GM18858 (cell line): ENCODE results near the gene SPAG8.

ENCODE experiments used
- ATAC-seq: cut with Tn5 transposase; IDR thresholded peaks from one replicate; pipeline ENCODE4 v1.9.1; 2021; ENCODE audit not compliant: unreplicated experiment

Gene SPAG8

DNA sequence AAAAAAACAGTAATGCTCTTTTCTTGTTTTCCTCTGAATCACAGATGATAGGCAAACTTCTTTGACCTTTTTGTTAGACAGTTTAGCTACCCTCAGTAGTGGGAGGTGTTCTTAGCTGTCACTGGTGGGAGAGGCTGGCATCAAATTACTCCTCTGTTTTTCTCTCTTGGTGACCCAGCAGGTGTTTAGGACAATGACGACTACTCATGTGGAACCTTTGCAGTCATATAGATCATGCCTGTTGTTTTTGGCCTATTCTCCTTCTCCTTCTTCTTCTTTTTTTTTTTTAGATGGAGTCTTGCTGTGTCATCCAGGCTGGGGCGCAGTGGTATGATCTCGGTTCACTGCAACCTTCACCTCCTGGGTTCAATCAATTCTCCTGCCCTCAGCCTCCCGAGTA is 36.0 kb downstream of the SPAG8 start:
- ATAC-seq: no peak

GRCh38 chr9:35774907-35775635 is 37.0 kb downstream of the SPAG8 start:
- no peak for ATAC-seq

DNA sequence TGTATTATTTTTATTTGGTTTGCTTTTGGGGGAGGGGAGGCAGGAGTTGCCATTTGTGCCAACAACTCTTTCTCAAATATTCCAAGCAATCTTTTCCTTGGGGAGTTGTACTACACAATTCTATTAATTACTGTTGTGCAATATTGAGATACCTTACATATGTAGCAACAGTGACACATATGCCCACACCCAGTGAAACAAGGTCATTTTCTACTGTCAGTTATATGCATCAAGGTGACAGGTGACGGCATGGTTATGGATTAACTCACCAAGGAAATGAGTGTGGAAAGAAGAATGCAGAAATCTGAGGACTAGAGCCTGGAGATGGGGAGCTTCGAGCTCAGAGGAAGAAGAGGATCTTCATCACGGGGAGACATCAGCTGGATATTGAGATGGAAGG is 40.1 kb downstream of the SPAG8 start:
- ATAC-seq: no peak

GRCh38 chr9:35771534-35771933 is 40.5 kb downstream of the SPAG8 start:
- no peak for ATAC-seq

- no peak for ATAC-seq
Measured at GRCh38 chr9:35771075-35771433, 41.0 kb downstream of the SPAG8 start.

GRCh38 chr9:35769763-35770162 is 42.3 kb downstream of the SPAG8 start:
- no peak for ATAC-seq

DNA sequence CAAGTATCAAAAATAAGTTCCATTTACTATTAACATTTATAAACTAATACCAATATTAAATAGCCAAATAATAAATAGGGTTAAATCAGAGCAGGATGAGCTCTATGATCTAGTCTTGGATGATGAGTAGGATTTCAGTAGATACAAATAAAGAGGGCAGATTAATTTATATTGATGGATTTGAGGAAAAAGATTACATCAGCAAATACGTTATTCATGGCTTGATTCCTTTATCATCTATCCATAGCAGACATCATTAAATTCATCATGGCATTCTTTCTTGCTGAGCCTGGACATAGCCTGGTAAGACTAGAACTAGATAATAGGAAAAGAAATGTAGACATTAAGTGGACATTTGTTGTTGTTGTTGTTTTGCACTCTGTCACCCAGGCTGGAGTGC is 44.6 kb downstream of the SPAG8 start:
- no peak for ATAC-seq

DNA sequence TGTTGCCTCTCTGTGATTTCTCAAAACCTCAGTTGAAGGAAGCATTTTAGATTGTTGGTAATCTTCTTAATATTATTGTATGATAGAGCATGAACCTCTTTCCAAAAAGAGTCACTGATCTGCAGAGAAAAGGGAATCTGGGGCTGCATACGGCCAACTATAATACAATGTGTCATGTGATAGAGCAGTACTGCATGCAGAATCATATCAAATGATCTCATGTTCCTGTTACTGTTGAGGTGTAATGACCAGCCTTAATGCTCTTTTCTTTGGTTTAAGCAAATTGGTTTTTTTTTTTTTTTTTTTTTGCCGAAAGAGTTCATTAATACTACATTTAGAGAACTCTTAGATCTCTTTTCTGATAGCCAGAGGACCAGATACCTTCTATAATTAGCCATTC is 45.1 kb downstream of the SPAG8 start:
- no peak for ATAC-seq

DNA sequence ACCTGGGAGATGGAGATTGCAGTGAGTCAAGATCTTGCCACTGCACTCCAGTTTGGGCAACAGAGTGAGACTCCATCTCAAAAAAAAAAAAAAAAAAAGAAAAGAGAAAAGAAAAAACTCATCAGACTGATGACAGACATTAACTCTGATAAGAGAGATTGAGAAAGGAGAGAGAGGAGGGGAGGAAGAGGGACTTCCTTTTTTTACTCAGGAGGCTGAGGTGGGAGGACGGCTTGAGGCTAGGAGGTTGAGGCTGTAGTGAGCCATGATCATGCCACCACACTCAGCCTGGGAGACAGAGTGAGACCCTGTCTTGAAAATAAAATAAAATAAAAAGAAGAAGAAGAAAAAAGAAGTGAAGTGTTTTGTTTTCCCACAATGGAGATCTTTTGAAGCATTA is 48.3 kb downstream of the SPAG8 start:
- no peak for ATAC-seq

GRCh38 chr9:35763181-35763580 is 48.9 kb downstream of the SPAG8 start:
- ATAC-seq: no peak

GRCh38 chr9:35760651-35761050 is 51.4 kb downstream of the SPAG8 start:
- no peak for ATAC-seq

DNA sequence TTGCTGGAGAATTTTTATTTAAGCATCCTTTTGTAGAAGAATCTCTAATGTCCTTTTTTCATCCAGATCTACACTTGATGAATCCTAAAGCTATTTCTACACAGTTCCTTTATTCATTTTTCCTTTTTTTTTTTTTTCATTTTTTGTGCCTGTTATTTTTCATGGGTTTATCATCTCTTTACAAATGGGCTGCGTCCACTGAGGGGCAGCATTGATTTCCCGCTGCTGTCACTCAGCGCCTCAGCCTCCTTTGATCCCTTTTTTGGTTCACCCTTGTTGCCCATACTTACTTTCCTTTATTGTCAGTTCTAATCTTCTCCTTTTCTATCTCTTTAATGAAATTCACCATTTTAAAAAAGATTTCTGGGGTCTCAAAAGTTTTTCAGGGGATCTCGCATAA is 52.3 kb downstream of the SPAG8 start:
- ATAC-seq: no peak
